K562 (cell line): ENCODE data around the gene AP3M1.
"Not testable (repeated sequence)": the region's sequence is repeated elsewhere in the genome, so short reads cannot be mapped to it uniquely, and the experiment has no call there.

Experiments used
- CHD2 ChIP-seq: IDR thresholded peaks from 2 replicates; pipeline ENCODE4 v1.6.1; 2011; ENCODE audit warnings: low read depth, low read length
- EZH2 ChIP-seq: IDR thresholded peaks from 2 replicates; pipeline ENCODE4 v1.6.1; 2012; ENCODE audit warnings: low read depth, mild to moderate bottlenecking, inconsistent platforms, low read length, borderline replicate concordance
- KLF10 ChIP-seq: fragments of 250-450 bp; sonication (Bioruptor Pico); IDR thresholded peaks from 2 replicates; pipeline ENCODE4 v1.6.1; 2021; ENCODE audit warnings: matching md5 sums
- MAFF ChIP-seq: IDR thresholded peaks from 2 replicates; pipeline ENCODE4 v1.6.1; 2012; ENCODE audit warnings: low read length, improper control_type of control experiment
- SAFB ChIP-seq: fragments of 200-400 bp; formaldehyde crosslinking; IDR thresholded peaks from 2 replicates; pipeline ENCODE4 v1.6.1; 2017; ENCODE audit warnings: low read depth, low read length, borderline replicate concordance
- SREBF2 ChIP-seq: sonication (generic); formaldehyde crosslinking; IDR thresholded peaks from 2 replicates; pipeline ENCODE4 v1.4.0; 2020; ENCODE audit warnings: mild to moderate bottlenecking, missing genetic modification reagents
- ZNF253 ChIP-seq: fragments of 250-450 bp; sonication (Bioruptor Pico); conservative IDR thresholded peaks from 2 replicates; pipeline ENCODE4 v1.6.1; 2021; ENCODE audit warnings: mild to moderate bottlenecking
- ZNF609 ChIP-seq: sonication (generic); formaldehyde crosslinking; IDR thresholded peaks from 2 replicates; pipeline ENCODE4 v1.8.1; 2023; ENCODE audit warnings: missing genetic modification reagents, mild to moderate bottlenecking, borderline replicate concordance

GRCh38 chr10:74138596-74138995 is 12.0 kb downstream of the AP3M1 start:
- TF ChIP-seq SAFB; SREBF2 (CRISPR knock-in tag); KLF10 (CRISPR knock-in tag); ZNF253; EZH2; MAFF; CHD2; ZNF609 (CRISPR knock-in tag): not testable (repeated sequence)
